Neural cell (in vitro differentiated cells): ENCODE results near the gene FGF14. TPM values are rescaled to one million over a fixed set of nuclear protein-coding genes. Genes with fewer than 3 reads are reported as not detected.

Experiments used
- H2AFZ ChIP-seq: fragments of 200-600, 300-800 bp; sonication (generic), shearing (Covaris generic); 2 replicates; pipeline ENCODE4 v1.6.0; 2014; ENCODE audit warnings: low read depth, mild to moderate bottlenecking, antibody characterized with exemption, low read length, moderate library complexity
- H3F3A ChIP-seq: fragments of 200-600 bp; shearing (Covaris generic); 2 replicates; pipeline ENCODE4 v1.6.1; 2016; ENCODE audit warnings: mild to moderate bottlenecking, moderate library complexity, mixed read lengths, antibody characterized with exemption, low read length; ENCODE audit not compliant: insufficient read depth, poor library complexity, severe bottlenecking
- H3K27ac ChIP-seq: fragments of 200-600, 300-800 bp; sonication (generic), shearing (Covaris generic); 2 replicates; pipeline ENCODE4 v1.5.1; 2014; ENCODE audit warnings: mild to moderate bottlenecking, low read length, moderate library complexity
- H3K27me3 ChIP-seq: fragments of 300-800, 200-600 bp; sonication (generic), shearing (Covaris generic); 2 replicates; pipeline ENCODE4 v1.6.0; 2014; ENCODE audit warnings: mild to moderate bottlenecking, low read depth, low read length, moderate library complexity; ENCODE audit not compliant: insufficient read depth
- H3K36me3 ChIP-seq: fragments of 300-800, 200-600 bp; sonication (generic), shearing (Covaris generic); 2 replicates; pipeline ENCODE4 v1.5.1; 2014; ENCODE audit warnings: mild to moderate bottlenecking, antibody characterized with exemption, low read length, moderate library complexity; ENCODE audit not compliant: insufficient read depth
- H3K4me2 ChIP-seq: fragments of 300-800, 200-600 bp; sonication (generic), shearing (Covaris generic); 2 replicates; pipeline ENCODE4 v1.6.0; 2014; ENCODE audit warnings: mild to moderate bottlenecking, low read length
- H3K4me3 ChIP-seq: fragments of 300-800, 200-600 bp; sonication (generic), shearing (Covaris generic); 2 replicates; pipeline ENCODE4 v1.5.1; 2014; ENCODE audit warnings: mild to moderate bottlenecking, low read length, moderate library complexity
- H3K79me2 ChIP-seq: fragments of 200-600 bp; shearing (Covaris generic); replicated peaks from 2 replicates; pipeline ENCODE4 v1.6.0; 2014; ENCODE audit warnings: mild to moderate bottlenecking, low read length, moderate library complexity; ENCODE audit not compliant: insufficient read depth
- H3K9ac ChIP-seq: fragments of 300-800, 200-600 bp; sonication (generic), shearing (Covaris generic); 2 replicates; pipeline ENCODE4 v1.6.1; 2016; ENCODE audit warnings: mild to moderate bottlenecking, low read length, mixed read lengths
- H3K9me2 ChIP-seq: fragments of 200-600 bp; shearing (Covaris generic); 2 replicates; pipeline ENCODE4 v1.6.1; 2016; ENCODE audit warnings: mild to moderate bottlenecking, low read length, mixed read lengths; ENCODE audit not compliant: insufficient read depth
- H3K9me3 ChIP-seq: fragments of 200-600, 300-800 bp; sonication (generic), shearing (Covaris generic); 2 replicates; pipeline ENCODE4 v1.6.1; 2016; ENCODE audit warnings: mild to moderate bottlenecking, mixed run types, low read length, moderate library complexity, mixed read lengths
- H4K20me1 ChIP-seq: fragments of 200-600 bp; shearing (Covaris generic); 2 replicates; pipeline ENCODE4 v1.6.1; 2016; ENCODE audit warnings: mild to moderate bottlenecking, mixed run types; ENCODE audit not compliant: insufficient read depth
- CTCF ChIP-seq: fragments of 450-650 bp; IDR thresholded peaks from 2 replicates; pipeline ENCODE4 v1.5.1; 2014; ENCODE audit warnings: antibody characterized with exemption, mild to moderate bottlenecking, moderate library complexity; ENCODE audit not compliant: poor library complexity, severe bottlenecking
- EP300 ChIP-seq: fragments of 450-650 bp; conservative IDR thresholded peaks from 2 replicates; pipeline ENCODE4 v1.6.1; 2014; ENCODE audit warnings: antibody characterized with exemption, mild to moderate bottlenecking, moderate library complexity; ENCODE audit not compliant: poor library complexity, severe bottlenecking
- EZH2 ChIP-seq: fragments of 200-600, 300-800 bp; shearing (Covaris generic), sonication (generic); IDR thresholded peaks from 2 replicates; pipeline ENCODE4 v1.6.1; 2014; ENCODE audit warnings: antibody characterized with exemption, low read length, borderline replicate concordance, mild to moderate bottlenecking; ENCODE audit not compliant: insufficient read depth, poor library complexity, severe bottlenecking
- MXI1 ChIP-seq: fragments of 450-650 bp; conservative IDR thresholded peaks from 2 replicates; pipeline ENCODE4 v1.6.1; 2014; ENCODE audit warnings: antibody characterized with exemption, mild to moderate bottlenecking; ENCODE audit not compliant: poor library complexity, severe bottlenecking
- POLR2AphosphoS5 ChIP-seq: IDR thresholded peaks from 2 replicates; pipeline ENCODE4 v1.6.1; 2012
- RAD21 ChIP-seq: fragments of 450-650 bp; conservative IDR thresholded peaks from 2 replicates; pipeline ENCODE4 v1.6.1; 2014; ENCODE audit warnings: antibody characterized with exemption, mild to moderate bottlenecking, moderate library complexity
- REST ChIP-seq: IDR thresholded peaks from 2 replicates; pipeline ENCODE4 v1.6.1; 2012; ENCODE audit warnings: borderline replicate concordance
- SMC3 ChIP-seq: fragments of 450-650 bp; conservative IDR thresholded peaks from 2 replicates; pipeline ENCODE4 v1.6.1; 2014; ENCODE audit warnings: antibody characterized with exemption, mild to moderate bottlenecking, moderate library complexity; ENCODE audit not compliant: poor library complexity
- TAF1 ChIP-seq: IDR thresholded peaks from 2 replicates; pipeline ENCODE4 v1.6.1; 2012; ENCODE audit warnings: low read depth
- polyA plus RNA-seq: library from polyadenylated mRNA; depleted of rRNA; stranded (reverse); fragments of >200 nt; gene quantifications from 2 replicates; pipeline ENCODE4 v1.2.3, GENCODE V29; 2014

The FGF14 gene
- polyA plus RNA-seq, 1 donor from 2014 or later = 36.4 TPM

- Histone ChIP-seq H2AFZ (no peak overlapping the region), H3K9ac (peak overlapping the region; percentile 60), H3K4me2 (peak overlapping the region; percentile 54)
Observed at GRCh38 chr13:102400675-102401145, 1.1 kb downstream of the FGF14 start.

DNA sequence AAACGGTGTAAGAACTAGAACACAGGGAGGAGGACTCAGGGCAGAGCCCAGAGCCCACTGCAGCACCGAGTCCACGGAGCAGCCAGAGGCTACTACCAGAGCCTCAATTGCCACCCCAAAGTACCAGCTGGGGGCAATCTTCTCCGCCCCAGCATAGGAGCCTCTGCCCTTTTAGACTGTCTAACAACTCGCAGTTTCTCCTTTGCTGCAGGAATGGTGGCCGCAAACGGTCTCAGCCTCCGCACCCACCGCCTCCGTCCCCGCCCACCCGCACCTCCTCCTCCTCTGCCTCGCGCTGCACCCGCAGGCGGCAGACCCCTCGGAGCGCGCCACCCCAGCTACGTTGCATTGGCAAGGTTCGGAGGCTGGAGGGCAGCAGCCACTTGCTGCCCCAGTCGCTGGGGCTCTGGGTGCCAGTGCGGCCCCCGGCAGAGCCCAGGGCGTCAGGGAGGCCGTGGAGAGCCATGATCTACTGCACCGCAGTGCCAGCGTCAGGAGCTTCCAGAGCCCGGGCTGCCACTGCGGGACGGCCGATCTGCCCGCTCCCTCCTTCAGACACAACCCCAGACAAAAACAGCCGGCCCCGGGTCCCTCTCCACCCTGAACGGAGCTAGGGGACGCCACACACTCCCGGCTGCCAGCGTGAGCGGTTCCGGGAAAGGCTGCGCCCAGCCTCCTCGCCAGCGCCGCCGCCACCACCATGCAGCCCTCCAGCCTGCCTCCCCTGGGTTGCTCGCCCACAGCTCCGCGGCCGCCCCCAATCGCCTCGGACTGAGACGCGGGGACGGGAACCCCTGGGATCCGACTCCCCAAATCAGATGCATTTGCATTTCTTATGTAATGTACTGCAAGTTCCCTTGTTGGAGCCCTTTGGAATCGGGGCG is 1.8 kb downstream of the FGF14 start:
- Histone ChIP-seq H2AFZ (no peak overlapping the region), H4K20me1 (no peaks in the 10 kb centered on the region), H3K9me2 (no peaks in the 10 kb centered on the region), H3K27me3 (peaks cover 44% of the 10 kb centered on the region), H3K36me3 (no peaks in the 10 kb centered on the region), H3K9me3 (no peaks in the 10 kb centered on the region), H3K79me2 (peaks cover 4% of the 10 kb centered on the region), H3K4me3 (peak overlapping the region; percentile 80), H3K9ac (peak overlapping the region; percentile 60), H3K27ac (no peak overlapping the region), H3K4me2 (peak overlapping the region; percentile 54), H3F3A (peaks cover 5% of the 10 kb centered on the region)
- TF ChIP-seq EP300 (no peak), TAF1 (no peak), CTCF (peak; percentile 23)

More at GRCh38 chr13:102400675-102401145, 1.1 kb downstream of the FGF14 start:
- H3K27ac ChIP-seq = no peak overlapping the region
- peaks cover 44% of the 10 kb centered on the region for H3K27me3 ChIP-seq
- H3K9me2 ChIP-seq = no peaks in the 10 kb centered on the region
- H3K4me3 ChIP-seq = peak overlapping the region; percentile 80
- no peaks in the 10 kb centered on the region for H3K9me3 ChIP-seq
- no peaks in the 10 kb centered on the region for H4K20me1 ChIP-seq
- H3K36me3 ChIP-seq = no peaks in the 10 kb centered on the region
- H3F3A ChIP-seq = peaks cover 5% of the 10 kb centered on the region
- H3K79me2 ChIP-seq = peaks cover 4% of the 10 kb centered on the region
- no peak for TF ChIP-seq RAD21
- TF ChIP-seq POLR2AphosphoS5 = peak; percentile 30
- TF ChIP-seq TAF1 = no peak
- no peak for TF ChIP-seq CTCF

- TF ChIP-seq REST (no peak), SMC3 (no peak), TAF1 (no peak), MXI1 (no peak), CTCF (no peak), RAD21 (no peak), EZH2 (no peak), EP300 (no peak), POLR2AphosphoS5 (no peak)
- Histone ChIP-seq H2AFZ (no peak overlapping the region), H4K20me1 (no peaks in the 10 kb centered on the region), H3K36me3 (no peaks in the 10 kb centered on the region), H3F3A (no peaks in the 10 kb centered on the region), H3K9me3 (no peaks in the 10 kb centered on the region), H3K27me3 (peaks cover 25% of the 10 kb centered on the region), H3K9me2 (no peaks in the 10 kb centered on the region), H3K4me3 (no peak overlapping the region), H3K79me2 (peaks cover 4% of the 10 kb centered on the region), H3K27ac (no peak overlapping the region), H3K4me2 (no peak overlapping the region), H3K9ac (no peak overlapping the region)
Observed at GRCh38 chr13:102395939-102396338, 5.9 kb downstream of the FGF14 start.
